HEK293T (cell line): ENCODE measurements around the gene RABGAP1L.

Experiments used
- ARNT ChIP-seq: fragments of 450-650 bp; IDR thresholded peaks from 2 replicates; pipeline ENCODE4 v1.6.1; 2017; ENCODE audit warnings: mild to moderate bottlenecking
- ELF4 ChIP-seq: fragments of 450-650 bp; IDR thresholded peaks from 2 replicates; pipeline ENCODE4 v1.6.1; 2017; ENCODE audit warnings: antibody characterized with exemption
- FOXK2 ChIP-seq: fragments of 450-650 bp; IDR thresholded peaks from 2 replicates; pipeline ENCODE4 v1.6.1; 2016; ENCODE audit warnings: mild to moderate bottlenecking
- FOXM1 ChIP-seq: fragments of 450-650 bp; IDR thresholded peaks from 2 replicates; pipeline ENCODE4 v1.6.1; 2017; ENCODE audit warnings: mild to moderate bottlenecking, borderline replicate concordance
- SP1 ChIP-seq: fragments of 450-650 bp; IDR thresholded peaks from 2 replicates; pipeline ENCODE4 v1.6.1; 2017
- SUZ12 ChIP-seq: fragments of 450-650 bp; IDR thresholded peaks from 2 replicates; pipeline ENCODE4 v1.6.1; 2016; ENCODE audit warnings: mild to moderate bottlenecking
- TARDBP ChIP-seq: fragments of 450-650 bp; IDR thresholded peaks from 2 replicates; pipeline ENCODE4 v1.6.1; 2016
- ZNF384 ChIP-seq: fragments of 450-650 bp; IDR thresholded peaks from 2 replicates; pipeline ENCODE4 v1.6.1; 2016

- TF ChIP-seq SP1 (no peak), ELF4 (no peak), ARNT (no peak), ZNF384 (peak; percentile 31; the same call in 1 of the 2 replicates), SUZ12 (no peak), FOXM1 (no peak), TARDBP (no peak), FOXK2 (no peak)
Observed at GRCh38 chr1:174222166-174222949, 63.0 kb downstream of the RABGAP1L start.
